ENCODE results near the gene SLC39A1. TPM values are rescaled to one million over a fixed set of nuclear protein-coding genes. Genes with fewer than 3 reads are reported as not detected.

Gene SLC39A1
- total RNA-seq, 1 donor from 2014 or later = 120 TPM

GRCh38 chr1:153963850-153964331 is 554 bp upstream of the SLC39A1 start:
- intact Hi-C loops (cut with DNase I) = no loop called here

GRCh38 chr1:153962088-153963029 is 978 bp downstream of the SLC39A1 start:
- TF ChIP-seq CTCF (IDR thresholded peaks at IDR 0.05) = no peak
- no peaks in the 10 kb centered on the region for H3K9me3 ChIP-seq
- intact Hi-C loops (cut with DNase I) = no loop called here
- peaks cover 46% of the 10 kb centered on the region for H3K4me1 ChIP-seq
- H3K36me3 ChIP-seq = peaks cover 14% of the 10 kb centered on the region
- peak overlapping the region; percentile 72 for H3K4me3 ChIP-seq
- ATAC-seq (peak; percentile 17), DNase-seq (no peak)
- peak overlapping the region; percentile 96 for H3K27ac ChIP-seq
- H3K27me3 ChIP-seq = no peaks in the 10 kb centered on the region

More at GRCh38 chr1:153963850-153964331, 554 bp upstream of the SLC39A1 start:
- H3K9me3 ChIP-seq = no peaks in the 10 kb centered on the region
- no peak for TF ChIP-seq CTCF (IDR thresholded peaks at IDR 0.05)
- H3K27ac ChIP-seq = peak overlapping the region; percentile 96
- H3K36me3 ChIP-seq = peaks cover 14% of the 10 kb centered on the region
- H3K4me1 ChIP-seq = peaks cover 52% of the 10 kb centered on the region
- ATAC-seq (peak; percentile 5), DNase-seq (peak; percentile 82)
- no peaks in the 10 kb centered on the region for H3K27me3 ChIP-seq
- H3K4me3 ChIP-seq = peak overlapping the region; percentile 72

- DNase-seq = no peak
- intact Hi-C loops (cut with DNase I) = no loop called here
- H3K4me1 ChIP-seq = peaks cover 51% of the 10 kb centered on the region
- H3K9me3 ChIP-seq = no peaks in the 10 kb centered on the region
- H3K27me3 ChIP-seq = no peaks in the 10 kb centered on the region
- peak overlapping the region; percentile 72 for H3K4me3 ChIP-seq
- H3K27ac ChIP-seq = peak overlapping the region; percentile 96
- no peak for ATAC-seq
- no peak for TF ChIP-seq CTCF (IDR thresholded peaks at IDR 0.05)
- peaks cover 14% of the 10 kb centered on the region for H3K36me3 ChIP-seq
These were observed 1.9 kb downstream of the SLC39A1 start for GRCh38 chr1:153961421-153961820.

GRCh38 chr1:153960206-153960605 is 3.1 kb downstream of the SLC39A1 start:
- TF ChIP-seq CTCF (IDR thresholded peaks at IDR 0.05) = no peak
- peaks cover 14% of the 10 kb centered on the region for H3K36me3 ChIP-seq
- intact Hi-C loops (cut with DNase I) = no loop called here
- no peak overlapping the region for H3K4me3 ChIP-seq
- no peaks in the 10 kb centered on the region for H3K9me3 ChIP-seq
- peaks cover 49% of the 10 kb centered on the region for H3K4me1 ChIP-seq
- H3K27me3 ChIP-seq = no peaks in the 10 kb centered on the region
- DNase-seq (no peak), ATAC-seq (no peak)
- peak overlapping the region; percentile 88 for H3K27ac ChIP-seq

GRCh38 chr1:153959454-153959853 is 3.9 kb downstream of the SLC39A1 start:
- Histone ChIP-seq H3K36me3 (peaks cover 19% of the 10 kb centered on the region), H3K4me1 (peaks cover 56% of the 10 kb centered on the region), H3K9me3 (no peaks in the 10 kb centered on the region), H3K4me3 (no peak overlapping the region), H3K27ac (peak overlapping the region; percentile 88), H3K27me3 (no peaks in the 10 kb centered on the region)
- ATAC-seq = no peak
- DNase-seq = no peak
- no peak for TF ChIP-seq CTCF (IDR thresholded peaks at IDR 0.05)
- intact Hi-C loops (cut with DNase I) = no loop called here

All from upper lobe of right lung (tissue), 1 donor.